MM.1S (cell line): ENCODE data around the gene FUOM.

ENCODE experiments used
- EZH2 ChIP-seq: fragments of 300-600 bp; sonication (generic); optimal IDR thresholded peaks from 2 replicates; pipeline ENCODE3; 2017; ENCODE audit warnings: low read depth, mild to moderate bottlenecking, antibody characterized with exemption, low read length, mixed read lengths
- EZH2phosphoT487 ChIP-seq: fragments of 300-600 bp; sonication (generic); IDR thresholded peaks from 2 replicates; pipeline ENCODE4 v1.6.1; 2018; ENCODE audit warnings: antibody characterized with exemption, low read length

GRCh38 chr10:133394064-133394663, 36.3 kb upstream of the FUOM start, which contains the start of gene MTG1:
- TF ChIP-seq EZH2phosphoT487: no peak
- TF ChIP-seq EZH2: no peak
